Kidney epithelial cell (primary cell): ENCODE measurements around the gene VSTM2B. TPM values are rescaled to one million over a fixed set of nuclear protein-coding genes. Genes with fewer than 3 reads are reported as not detected.

Source experiments
- DNase-seq: peaks from one replicate; pipeline ENCODE4 v3.0.0-alpha.2; 2010; ENCODE audit warnings: low read depth
- H3K27me3 ChIP-seq: 2 replicates; pipeline ENCODE4 v1.6.0; 2011; ENCODE audit warnings: low read length; ENCODE audit not compliant: control insufficient read depth, insufficient read depth
- H3K36me3 ChIP-seq: 2 replicates; pipeline ENCODE4 v1.5.1; 2011; ENCODE audit warnings: low read length; ENCODE audit not compliant: control insufficient read depth, insufficient read depth
- H3K4me3 ChIP-seq: 2 replicates; pipeline ENCODE4 v1.5.1; 2011; ENCODE audit warnings: low read depth, mild to moderate bottlenecking, control low read depth, low read length
- total RNA-seq: library from RNA; depleted of rRNA; stranded (reverse); fragments of >200 nt; gene quantifications from 2 replicates; pipeline ENCODE4 v1.2.3, GENCODE V29; 2015
- TF ChIP-seq, protein P1 (sequence below): IDR thresholded peaks from 2 replicates; pipeline ENCODE4 v1.5.1; 2011; ENCODE audit warnings: mild to moderate bottlenecking, moderate library complexity, low read length, control low read depth, inconsistent platforms; ENCODE audit not compliant: insufficient read depth, poor library complexity, severe bottlenecking

The VSTM2B gene
- total RNA-seq, 1 donor from 2014 or later: not detected

DNA sequence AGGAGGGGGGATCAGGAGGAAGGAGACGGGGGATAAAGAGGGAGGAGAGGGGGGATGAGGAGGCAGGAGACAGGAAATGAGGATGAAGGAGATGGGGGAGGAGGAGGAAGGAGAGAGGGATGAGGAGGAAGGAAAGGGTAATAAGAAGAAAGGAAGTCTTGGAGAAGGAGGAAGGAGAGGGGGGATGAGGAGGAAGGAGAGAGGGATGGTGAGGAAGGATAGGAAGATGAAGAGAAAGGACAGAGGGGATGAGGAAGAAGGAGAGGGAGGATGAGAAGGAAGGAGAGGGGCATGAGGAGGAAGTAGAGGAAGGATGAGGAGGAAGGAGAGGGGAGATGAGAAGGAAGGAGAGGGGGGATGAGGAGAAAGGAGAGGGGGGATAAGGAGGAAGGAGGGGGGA is 13.0 kb upstream of the VSTM2B start:
- no peak for DNase-seq
- Histone ChIP-seq H3K27me3 (no peaks in the 10 kb centered on the region), H3K4me3 (no peak overlapping the region), H3K36me3 (no peaks in the 10 kb centered on the region)
- TF ChIP-seq, protein P1, sequence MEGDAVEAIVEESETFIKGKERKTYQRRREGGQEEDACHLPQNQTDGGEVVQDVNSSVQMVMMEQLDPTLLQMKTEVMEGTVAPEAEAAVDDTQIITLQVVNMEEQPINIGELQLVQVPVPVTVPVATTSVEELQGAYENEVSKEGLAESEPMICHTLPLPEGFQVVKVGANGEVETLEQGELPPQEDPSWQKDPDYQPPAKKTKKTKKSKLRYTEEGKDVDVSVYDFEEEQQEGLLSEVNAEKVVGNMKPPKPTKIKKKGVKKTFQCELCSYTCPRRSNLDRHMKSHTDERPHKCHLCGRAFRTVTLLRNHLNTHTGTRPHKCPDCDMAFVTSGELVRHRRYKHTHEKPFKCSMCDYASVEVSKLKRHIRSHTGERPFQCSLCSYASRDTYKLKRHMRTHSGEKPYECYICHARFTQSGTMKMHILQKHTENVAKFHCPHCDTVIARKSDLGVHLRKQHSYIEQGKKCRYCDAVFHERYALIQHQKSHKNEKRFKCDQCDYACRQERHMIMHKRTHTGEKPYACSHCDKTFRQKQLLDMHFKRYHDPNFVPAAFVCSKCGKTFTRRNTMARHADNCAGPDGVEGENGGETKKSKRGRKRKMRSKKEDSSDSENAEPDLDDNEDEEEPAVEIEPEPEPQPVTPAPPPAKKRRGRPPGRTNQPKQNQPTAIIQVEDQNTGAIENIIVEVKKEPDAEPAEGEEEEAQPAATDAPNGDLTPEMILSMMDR: no peak

DNA sequence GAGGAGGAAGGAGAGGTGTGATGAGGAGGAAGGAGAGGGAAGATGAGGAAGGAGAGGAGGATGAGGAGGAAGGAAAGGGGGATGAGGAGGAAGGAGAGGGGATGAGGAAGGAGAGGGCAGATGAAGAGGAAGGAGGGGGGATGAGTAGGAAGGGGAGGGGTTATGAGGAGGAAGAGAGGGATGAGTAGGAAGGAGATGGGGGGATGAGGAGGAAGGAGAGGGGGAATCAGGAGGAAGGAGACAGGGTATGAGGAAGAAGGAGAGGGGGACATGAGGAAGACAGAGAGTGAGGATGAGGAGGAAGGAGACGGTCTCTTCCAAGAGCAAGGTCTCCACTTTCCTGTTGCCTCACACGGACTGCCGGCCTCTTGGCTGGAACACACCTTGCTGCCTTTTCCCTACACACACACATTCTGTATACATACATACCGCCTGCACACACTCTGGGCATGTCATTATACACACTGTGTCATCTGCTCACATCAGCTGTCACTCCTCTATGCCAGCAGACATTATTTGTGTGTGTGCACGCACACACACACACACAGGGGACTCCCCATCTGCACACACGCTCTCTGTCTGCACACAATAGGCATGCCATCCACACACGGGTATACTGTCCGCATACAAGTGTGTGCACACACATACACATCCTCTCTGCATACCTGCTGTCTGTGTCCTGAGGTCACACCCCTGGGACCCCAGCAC is 11.1 kb upstream of the VSTM2B start:
- no peak overlapping the region for H3K4me3 ChIP-seq
- TF ChIP-seq, protein P1: no peak
- H3K27me3 ChIP-seq: no peaks in the 10 kb centered on the region
- DNase-seq: no peak
- no peaks in the 10 kb centered on the region for H3K36me3 ChIP-seq

DNA sequence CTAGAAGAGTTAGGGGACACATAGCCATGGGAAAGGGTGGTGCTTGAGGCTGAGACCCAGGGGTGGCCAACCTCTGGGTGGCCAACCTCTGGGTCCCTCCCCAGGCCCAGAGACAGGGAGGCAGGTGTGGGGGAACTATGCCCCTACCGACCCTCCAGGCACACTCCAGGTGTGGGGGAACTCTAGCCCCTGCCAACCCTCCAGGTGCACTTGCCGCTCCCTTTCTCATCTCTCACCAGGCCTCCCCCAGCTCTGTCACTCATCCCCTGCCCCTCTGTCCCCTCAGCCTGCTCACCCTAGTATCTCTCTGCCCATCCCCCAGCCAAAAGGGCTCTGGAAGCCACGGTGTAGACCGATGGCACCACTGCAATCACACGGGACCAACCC is 10.6 kb upstream of the VSTM2B start:
- H3K36me3 ChIP-seq: no peaks in the 10 kb centered on the region
- no peak for DNase-seq
- H3K27me3 ChIP-seq: no peaks in the 10 kb centered on the region
- TF ChIP-seq, protein P1: no peak
- no peak overlapping the region for H3K4me3 ChIP-seq

DNA sequence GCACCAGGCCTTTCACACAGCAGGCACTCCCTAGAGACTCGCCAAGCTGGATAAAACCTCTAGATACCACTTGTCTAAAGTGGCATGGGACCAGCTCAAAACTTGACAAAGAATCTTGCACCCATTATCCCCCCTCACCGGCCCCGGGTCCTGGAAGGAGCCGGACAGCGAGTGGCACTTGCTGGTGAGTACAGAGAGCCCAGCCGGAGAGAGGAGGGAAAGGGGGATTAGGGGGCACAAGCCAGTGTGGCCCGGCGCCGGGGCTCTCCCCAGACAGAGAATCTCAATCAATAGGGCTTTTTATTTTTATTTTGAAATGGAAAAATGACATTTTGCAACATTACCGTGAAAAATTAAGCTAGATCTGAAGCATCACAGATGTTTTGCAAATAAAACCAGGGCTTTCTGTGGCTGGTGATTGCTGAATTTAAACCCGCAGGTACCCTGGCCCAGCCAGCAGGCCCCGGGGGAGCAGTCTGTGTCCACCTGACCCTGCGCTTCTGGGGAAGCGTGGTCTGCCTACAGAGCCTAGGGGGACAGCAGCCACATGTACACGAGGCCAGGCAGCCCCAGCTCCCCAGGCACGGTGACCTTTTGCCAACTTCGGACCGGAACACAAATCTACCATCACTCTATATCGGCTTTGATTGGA is 10.0 kb upstream of the VSTM2B start:
- H3K4me3 ChIP-seq: no peak overlapping the region
- TF ChIP-seq, protein P1: no peak
- no peak for DNase-seq
- H3K36me3 ChIP-seq: no peaks in the 10 kb centered on the region
- H3K27me3 ChIP-seq: peaks cover 2% of the 10 kb centered on the region

DNA sequence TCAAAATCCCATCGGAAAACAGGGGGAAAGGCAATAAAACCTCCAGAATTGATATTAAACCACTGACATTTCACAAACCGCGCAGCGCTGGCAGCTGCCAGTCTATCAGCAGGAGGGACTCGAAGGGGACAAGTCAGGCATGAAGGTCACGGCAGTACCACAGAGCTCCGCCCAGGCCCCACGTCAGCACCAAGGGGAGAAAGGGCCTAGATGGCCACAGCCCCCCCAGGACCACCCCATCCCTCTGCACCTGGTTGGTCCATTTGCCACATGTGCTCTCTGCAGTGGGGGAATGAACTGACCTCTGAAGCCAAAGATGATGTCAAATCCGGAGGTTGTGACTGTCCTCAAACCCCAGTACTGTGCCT is 9.5 kb upstream of the VSTM2B start:
- H3K4me3 ChIP-seq: no peak overlapping the region
- no peaks in the 10 kb centered on the region for H3K36me3 ChIP-seq
- peaks cover 2% of the 10 kb centered on the region for H3K27me3 ChIP-seq
- TF ChIP-seq, protein P1: no peak
- no peak for DNase-seq

DNA sequence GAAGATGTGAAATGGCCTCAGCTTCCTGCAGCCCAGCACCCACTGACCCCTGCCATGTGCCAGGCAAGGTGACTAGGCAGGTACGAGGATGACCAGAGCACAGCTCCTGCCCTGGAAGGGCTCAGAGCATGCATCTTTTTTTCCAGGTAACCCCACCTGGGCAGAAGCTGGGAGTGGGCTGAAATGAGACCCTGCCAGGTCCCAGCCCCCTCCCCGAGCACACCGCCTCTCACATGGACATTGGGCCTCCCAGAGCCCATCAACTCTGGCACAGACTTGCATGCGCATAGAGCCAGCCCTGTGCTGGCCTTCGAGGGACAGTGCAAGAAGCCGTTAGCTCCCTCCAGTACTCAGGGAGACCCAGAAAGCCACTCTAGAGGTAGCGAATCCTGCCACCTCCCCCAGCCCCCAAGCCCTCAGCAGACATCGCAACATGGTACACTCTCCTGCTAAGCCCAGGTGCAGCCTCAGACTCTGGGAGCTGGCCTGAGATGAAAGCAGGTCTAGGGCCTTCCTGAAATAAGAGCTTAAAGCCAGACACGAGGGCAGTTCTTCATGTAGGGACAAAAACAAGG is 8.9 kb upstream of the VSTM2B start:
- Histone ChIP-seq H3K27me3 (peaks cover 4% of the 10 kb centered on the region), H3K36me3 (no peaks in the 10 kb centered on the region)
- DNase-seq: no peak

More for the DNA sequence above, 8.9 kb upstream of the VSTM2B start:
- no peak overlapping the region for H3K4me3 ChIP-seq
- TF ChIP-seq, protein P1: no peak
